PC-9 (cell line): Measurements from ENCODE around the gene NKRF. TPM values are rescaled to one million over a fixed set of nuclear protein-coding genes. Genes with fewer than 3 reads are reported as not detected.

Source experiments
- BruUV-seq: library from RNA; stranded (reverse); fragments of 400-500 nt; replicated peaks from 2 replicates; lab custom pipeline; 2021; lab: Mats Ljungman, UMichigan
- CTCF ChIA-PET: fragments of 300-600 bp; sonication (Branson Sonifier 250); formaldehyde crosslinking; loops from one replicate; lab custom pipeline; 2022; ENCODE audit warnings: antibody characterized with exemption; lab: Charles Lee
- POLR2A ChIA-PET: fragments of 300-600 bp; sonication (Branson Sonifier 250); formaldehyde crosslinking; loops from one replicate; lab custom pipeline; 2022; ENCODE audit warnings: antibody characterized with exemption; ENCODE audit not compliant: unreplicated experiment; lab: Charles Lee
- DNase-seq, 2 experiments: peaks; one replicate each; pipeline versions ENCODE4 v3.0.0 to v3.0.0-alpha.2; 2015 to 2022; ENCODE audit warnings: mixed read lengths in 1 of 2
- H2AFZ ChIP-seq: fragments of 200-600 bp; sonication (generic); 2 replicates; pipeline ENCODE4 v1.8.1; 2017; ENCODE audit warnings: antibody characterized with exemption
- H3F3A ChIP-seq: fragments of 200-600 bp; sonication (generic); 2 replicates; pipeline ENCODE4 v1.8.1; 2017; ENCODE audit warnings: antibody characterized with exemption, mild to moderate bottlenecking, low read depth; ENCODE audit not compliant: insufficient read depth
- H3K27ac ChIP-seq: fragments of 200-600 bp; sonication (generic); 2 replicates; pipeline ENCODE4 v1.6.1; 2016; ENCODE audit warnings: mixed run types
- H3K27me3 ChIP-seq: fragments of 200-600 bp; sonication (generic); 2 replicates; pipeline ENCODE4 v1.6.1; 2016; ENCODE audit warnings: low read depth, mixed run types; ENCODE audit not compliant: insufficient read depth
- H3K36me3 ChIP-seq: fragments of 200-600 bp; sonication (generic); 2 replicates; pipeline ENCODE4 v1.6.1; 2016; ENCODE audit warnings: low read depth, mixed run types
- H3K4me1 ChIP-seq: fragments of 200-600 bp; sonication (generic); replicated peaks from 2 replicates; pipeline ENCODE4 v1.6.1; 2016; ENCODE audit warnings: mixed run types; ENCODE audit not compliant: insufficient read depth
- H3K4me2 ChIP-seq: fragments of 200-600 bp; sonication (generic); 2 replicates; pipeline ENCODE4 v1.6.1; 2017; ENCODE audit warnings: mixed run types
- H3K4me3 ChIP-seq: fragments of 200-600 bp; sonication (generic); 2 replicates; pipeline ENCODE4 v1.6.1; 2016; ENCODE audit warnings: mixed run types
- H3K79me2 ChIP-seq: fragments of 200-600 bp; sonication (generic); 2 replicates; pipeline ENCODE4 v1.6.1; 2017; ENCODE audit warnings: low read depth, mixed run types
- H3K9me2 ChIP-seq: fragments of 200-600 bp; sonication (generic); 2 replicates; pipeline ENCODE4 v1.8.1; 2017; ENCODE audit warnings: mild to moderate bottlenecking; ENCODE audit not compliant: insufficient read depth
- H3K9me3 ChIP-seq: fragments of 200-600 bp; sonication (generic); 2 replicates; pipeline ENCODE4 v1.8.1; 2016; ENCODE audit warnings: low read depth; ENCODE audit not compliant: insufficient read depth
- H4K20me1 ChIP-seq: fragments of 200-600 bp; sonication (generic); 2 replicates; pipeline ENCODE4 v1.8.1; 2017; ENCODE audit not compliant: insufficient read depth
- EZH2 ChIP-seq: fragments of 200-600 bp; sonication (generic); IDR thresholded peaks from 2 replicates; pipeline ENCODE4 v1.8.0; 2017; ENCODE audit warnings: antibody characterized with exemption, low read depth
- intact Hi-C: fragments of 100-400 bp; cut with micrococcal nuclease; formaldehyde crosslinking; loops from one replicate; pipeline ENCODE4 v1.10.0; 2022; ENCODE audit not compliant: unreplicated experiment
- total RNA-seq: library from RNA; stranded (reverse); gene quantifications from 2 replicates; pipeline ENCODE4 v1.2.3, GENCODE V29; 2021
- TF ChIP-seq, protein P1 (sequence below): fragments of 200-600 bp; sonication (generic); conservative IDR thresholded peaks from 2 replicates; pipeline ENCODE4 v1.6.1; 2017; ENCODE audit warnings: mixed run types, antibody characterized with exemption, mild to moderate bottlenecking, moderate library complexity

NKRF gene
- total RNA-seq, 1 experiment from 2014 or later, result 25.7 TPM

DNA sequence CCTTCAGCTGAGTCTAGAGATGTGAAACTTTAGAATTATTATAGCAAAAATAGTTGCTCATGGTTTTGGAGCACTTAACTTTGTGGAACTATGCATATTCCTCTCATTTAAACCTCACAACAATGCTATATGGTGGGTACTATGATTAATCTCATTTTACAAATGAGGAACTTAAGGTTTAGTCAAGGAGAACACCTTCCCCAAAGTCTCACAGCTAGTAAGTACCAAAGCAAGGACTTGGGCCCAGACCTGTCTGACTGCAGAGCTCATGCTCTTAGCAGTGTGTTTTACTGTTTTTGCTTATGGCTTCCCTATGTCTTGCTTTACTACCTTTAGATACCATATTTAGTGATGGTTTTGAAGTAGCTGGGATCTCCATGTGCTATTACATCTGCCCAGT is 26.8 kb downstream of the NKRF start:
- peaks cover 10% of the 10 kb centered on the region; the same call in 1 of the 2 replicates for H3K36me3 ChIP-seq

DNA sequence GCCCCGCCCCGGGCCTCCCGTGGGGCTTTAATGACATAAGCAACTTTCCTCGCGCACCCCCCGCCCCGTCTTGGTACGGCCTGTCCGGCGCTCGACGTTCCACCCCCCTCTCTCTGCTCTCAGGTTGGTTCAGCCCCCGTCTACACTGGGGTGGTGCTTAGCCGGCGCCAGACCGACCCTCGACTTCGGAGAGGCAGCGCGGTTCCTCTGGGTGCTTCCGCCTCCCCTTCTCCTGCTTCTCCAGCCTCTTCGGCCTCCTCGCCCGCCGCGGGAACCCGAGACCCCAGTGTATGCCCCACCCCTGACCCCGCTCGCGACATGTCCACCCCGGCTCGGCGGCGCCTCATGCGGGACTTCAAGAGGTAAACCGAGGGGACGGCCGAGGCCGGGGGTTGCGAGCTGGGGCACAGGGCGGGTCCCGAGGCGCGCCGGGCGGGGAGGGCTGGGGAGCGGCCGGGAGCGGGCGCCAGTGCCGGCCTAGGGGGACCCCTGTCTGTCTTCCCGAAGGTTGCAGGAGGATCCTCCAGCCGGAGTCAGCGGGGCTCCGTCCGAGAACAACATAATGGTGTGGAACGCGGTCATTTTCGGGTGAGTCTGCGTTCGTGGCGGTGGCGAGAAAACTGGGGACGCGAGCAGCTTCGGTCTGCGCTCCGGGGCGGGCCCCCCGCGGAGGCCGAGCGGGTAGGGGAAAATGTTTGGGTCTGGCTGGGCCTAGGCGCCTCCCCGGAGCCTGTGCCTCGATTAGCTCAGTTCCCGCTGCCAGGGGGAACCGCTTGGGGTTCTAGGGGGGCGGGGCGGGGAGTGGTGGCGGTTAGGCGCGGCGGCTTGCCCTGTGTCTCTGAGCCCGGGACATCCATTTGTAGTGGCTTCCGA is 31.6 kb downstream of the NKRF start, which contains the start of gene UBE2A:
Gene UBE2A, plus strand, starts transcription at position 170 of the 873 bp plus-strand sequence. Its CDS starts 149 bp downstream, at position 319.
- Histone ChIP-seq H3K9me2 (no peaks in the 10 kb centered on the region), H2AFZ (peak within 1 kb of the TSS; percentile 87), H3F3A (peaks cover 21% of the 10 kb centered on the region), H3K4me2 (peak within 1 kb of the TSS; percentile 98), H3K4me1 (peaks cover 27% of the 10 kb centered on the region), H3K27ac (peak within 1 kb of the TSS; percentile 83), H3K36me3 (peaks cover 10% of the 10 kb centered on the region; the same call in 1 of the 2 replicates), H3K4me3 (peak within 1 kb of the TSS; percentile 83), H3K79me2 (peaks cover 23% of the 10 kb centered on the region), H3K9me3 (no peaks in the 10 kb centered on the region), H4K20me1 (no peaks in the 10 kb centered on the region), H3K27me3 (no peaks in the 10 kb centered on the region)
- ChIA-PET POLR2A (interaction anchor here (0.5 to 0.8 kb wide), 6 partner anchors 9 to 1764 kb away, joined by 3 to 11 read pairs (median 4); partner anchors contain the start of gene STEEP1), CTCF (interaction anchor here (0.6 to 1.0 kb wide), 5 partner anchors 37 to 97 kb away, joined by 3 to 6 read pairs (median 4); no protein-coding TSS in a partner anchor)
- DNase-seq, result peak; percentile 86 to 93
- intact Hi-C loops, result loop anchor here (1.0 to 5.0 kb wide), 3 partner anchors 9 to 118 kb away; partner anchors contain the start of genes SEPTIN6 and STEEP1
- no peak for TF ChIP-seq EZH2
- TF ChIP-seq, protein P1, sequence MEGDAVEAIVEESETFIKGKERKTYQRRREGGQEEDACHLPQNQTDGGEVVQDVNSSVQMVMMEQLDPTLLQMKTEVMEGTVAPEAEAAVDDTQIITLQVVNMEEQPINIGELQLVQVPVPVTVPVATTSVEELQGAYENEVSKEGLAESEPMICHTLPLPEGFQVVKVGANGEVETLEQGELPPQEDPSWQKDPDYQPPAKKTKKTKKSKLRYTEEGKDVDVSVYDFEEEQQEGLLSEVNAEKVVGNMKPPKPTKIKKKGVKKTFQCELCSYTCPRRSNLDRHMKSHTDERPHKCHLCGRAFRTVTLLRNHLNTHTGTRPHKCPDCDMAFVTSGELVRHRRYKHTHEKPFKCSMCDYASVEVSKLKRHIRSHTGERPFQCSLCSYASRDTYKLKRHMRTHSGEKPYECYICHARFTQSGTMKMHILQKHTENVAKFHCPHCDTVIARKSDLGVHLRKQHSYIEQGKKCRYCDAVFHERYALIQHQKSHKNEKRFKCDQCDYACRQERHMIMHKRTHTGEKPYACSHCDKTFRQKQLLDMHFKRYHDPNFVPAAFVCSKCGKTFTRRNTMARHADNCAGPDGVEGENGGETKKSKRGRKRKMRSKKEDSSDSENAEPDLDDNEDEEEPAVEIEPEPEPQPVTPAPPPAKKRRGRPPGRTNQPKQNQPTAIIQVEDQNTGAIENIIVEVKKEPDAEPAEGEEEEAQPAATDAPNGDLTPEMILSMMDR, result peak; percentile 61; the same call in 1 of the 2 replicates
- no TSS peak for BruUV-seq

More for the DNA sequence above, 26.8 kb downstream of the NKRF start:
- intact Hi-C loops, result no loop called here
- Histone ChIP-seq H4K20me1 (no peaks in the 10 kb centered on the region), H3K4me3 (no peak overlapping the region), H3K27ac (no peak overlapping the region), H3K4me1 (peaks cover 12% of the 10 kb centered on the region), H3F3A (peaks cover 29% of the 10 kb centered on the region), H3K9me2 (0 out of 2 replicates have a peak, but pooled peaks cover 3% of the 10 kb centered on the region), H3K4me2 (no peak overlapping the region), H2AFZ (no peak overlapping the region), H3K79me2 (peaks cover 23% of the 10 kb centered on the region), H3K9me3 (no peaks in the 10 kb centered on the region), H3K27me3 (no peaks in the 10 kb centered on the region)
- CTCF ChIA-PET, result no interaction called here
- POLR2A ChIA-PET, result interaction anchor here (0.6 to 1.2 kb wide), 2 partner anchors 22 to 316 kb away, joined by 4 to 9 read pairs; partner anchors contain the start of gene AKAP14
- no TSS peak for BruUV-seq
- DNase-seq, result no peak
- TF ChIP-seq EZH2, result no peak
- TF ChIP-seq, protein P1, result no peak

DNA sequence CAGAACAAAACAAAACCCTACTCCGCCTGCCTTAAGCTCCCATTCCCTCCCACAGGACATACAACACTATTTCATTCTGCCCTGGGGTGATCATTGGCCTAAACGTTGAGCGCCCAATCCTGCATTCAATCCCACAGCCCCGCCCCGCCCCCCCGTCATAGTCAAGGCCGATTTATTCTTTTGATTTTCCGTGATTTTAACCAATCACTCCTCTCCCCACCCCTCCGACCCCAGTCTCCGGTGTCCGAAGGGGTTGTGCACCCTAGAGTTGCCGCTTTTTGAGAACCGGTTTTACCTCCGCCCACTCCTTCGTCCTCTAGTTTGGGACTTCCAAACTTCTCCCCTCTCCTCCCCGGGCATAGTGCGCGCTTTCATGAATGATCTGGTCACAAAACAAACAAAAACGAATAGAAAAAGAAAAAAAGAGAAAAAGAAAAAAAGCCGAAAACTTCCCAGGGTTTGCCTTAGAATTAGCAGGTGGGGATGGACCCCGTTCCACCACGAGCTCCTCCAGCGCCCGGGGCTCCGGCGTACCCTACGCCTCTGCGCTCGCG is 32.3 kb downstream of the NKRF start:
- no TSS peak for BruUV-seq
- H3K9me3 ChIP-seq, result no peaks in the 10 kb centered on the region
- TF ChIP-seq, protein P1, result no peak
- TF ChIP-seq EZH2, result no peak
- H3K4me3 ChIP-seq, result peak overlapping the region; percentile 83
- H3F3A ChIP-seq, result peaks cover 21% of the 10 kb centered on the region
- H3K27ac ChIP-seq, result peak overlapping the region; percentile 83
- peak overlapping the region; percentile 87 for H2AFZ ChIP-seq
- intact Hi-C loops, result loop anchor here (1.0 to 5.0 kb wide), 3 partner anchors 9 to 118 kb away; partner anchors contain the start of genes SEPTIN6 and STEEP1
- peaks cover 23% of the 10 kb centered on the region for H3K79me2 ChIP-seq
- H3K9me2 ChIP-seq, result no peaks in the 10 kb centered on the region
- DNase-seq, result peak; percentile 65 to 75
- peaks cover 10% of the 10 kb centered on the region; the same call in 1 of the 2 replicates for H3K36me3 ChIP-seq
- H4K20me1 ChIP-seq, result no peaks in the 10 kb centered on the region
- ChIA-PET CTCF (interaction anchor here (0.7 to 1.2 kb wide), 5 partner anchors 13 to 985 kb away, joined by 3 to 6 read pairs (median 4); no protein-coding TSS in a partner anchor), POLR2A (interaction anchor here (0.5 to 0.8 kb wide), 7 partner anchors 9 to 171 kb away, joined by 3 to 11 read pairs (median 8); partner anchors contain the start of gene STEEP1)
- peaks cover 27% of the 10 kb centered on the region for H3K4me1 ChIP-seq
- H3K27me3 ChIP-seq, result no peaks in the 10 kb centered on the region
- peak overlapping the region; percentile 98 for H3K4me2 ChIP-seq
